ENCODE results near the gene CCDC88C.

Gene CCDC88C

GRCh38 chr14:91395466-91395865, 22.2 kb downstream of the CCDC88C start:
- H3K4me1 ChIP-seq (ENCODE audit: insufficient read depth, low read length), result peaks cover 64% of the 10 kb centered on the region
- H3K9me3 ChIP-seq (ENCODE audit: insufficient read depth, low read depth, low read length), result no peaks in the 10 kb centered on the region
- no peaks in the 10 kb centered on the region for H3K27me3 ChIP-seq (ENCODE audit: insufficient read depth, low read length)
- H3K27ac ChIP-seq (ENCODE audit: low read length), result peak overlapping the region; percentile 12
- peak overlapping the region; percentile 49; the same call in 1 of the 2 replicates for H3K9ac ChIP-seq (ENCODE audit: low read depth, low read length)
- no peaks in the 10 kb centered on the region for H3K36me3 ChIP-seq (ENCODE audit: insufficient read depth, low read depth, low read length)
- H3K4me3 ChIP-seq (ENCODE audit: low read length), result peak overlapping the region; percentile 12; the same call in 1 of the 2 replicates

DNA sequence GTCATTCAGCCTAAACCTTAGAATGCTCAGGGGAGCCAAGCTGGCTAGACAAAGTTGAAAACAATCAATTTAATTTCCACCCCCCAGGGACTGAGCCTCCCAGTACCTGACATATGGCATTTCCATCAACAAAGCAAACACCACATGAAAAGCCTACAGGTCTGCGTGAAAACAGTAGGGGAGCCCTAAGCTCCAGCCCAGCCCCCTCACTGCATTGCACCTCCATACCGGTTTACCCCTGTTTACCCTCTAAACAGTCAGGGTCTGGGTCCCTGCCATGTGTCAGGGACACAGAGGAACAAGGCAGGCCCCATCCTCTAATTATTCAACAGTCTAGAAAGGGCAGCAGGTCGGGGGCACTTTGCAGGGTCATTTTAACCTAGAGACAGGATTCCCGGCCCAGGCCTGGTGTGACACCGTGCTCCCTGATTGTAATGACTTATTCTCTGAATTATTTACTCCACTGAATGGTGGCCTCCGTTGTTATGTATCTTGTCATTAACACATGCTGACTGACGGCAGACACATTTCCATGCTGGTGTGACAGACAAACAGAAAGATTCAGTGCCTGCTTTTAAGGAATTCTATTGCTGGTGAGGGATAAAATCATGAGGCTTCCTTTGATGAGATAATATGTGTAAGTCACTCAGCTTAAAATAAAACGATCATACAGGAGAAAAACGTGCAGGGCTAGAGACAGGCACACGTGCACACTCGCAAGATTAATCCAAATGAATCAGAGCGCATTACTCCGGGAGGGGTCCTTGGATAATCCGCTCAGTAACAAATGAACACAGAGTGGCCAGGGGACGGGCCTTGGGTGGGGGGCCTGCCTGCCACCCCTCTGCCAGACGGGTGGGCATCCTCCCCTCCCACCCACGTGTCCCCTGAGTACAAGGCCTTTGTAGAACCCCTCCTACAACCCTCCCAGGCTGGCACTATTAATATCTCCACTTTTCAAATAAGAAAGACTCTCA, 23.2 kb downstream of the CCDC88C start:
- no peaks in the 10 kb centered on the region for H3K36me3 ChIP-seq (ENCODE audit: insufficient read depth, low read depth, low read length)
- peak overlapping the region; percentile 12 for H3K4me3 ChIP-seq (ENCODE audit: low read length)
- peak overlapping the region; percentile 18 for H3K27ac ChIP-seq (ENCODE audit: low read length)
- no peaks in the 10 kb centered on the region for H3K27me3 ChIP-seq (ENCODE audit: insufficient read depth, low read length)
- H3K9me3 ChIP-seq (ENCODE audit: insufficient read depth, low read depth, low read length), result no peaks in the 10 kb centered on the region
- H3K9ac ChIP-seq (ENCODE audit: low read depth, low read length), result peak overlapping the region; percentile 49; the same call in 1 of the 2 replicates
- peaks cover 57% of the 10 kb centered on the region for H3K4me1 ChIP-seq (ENCODE audit: insufficient read depth, low read length)

DNA sequence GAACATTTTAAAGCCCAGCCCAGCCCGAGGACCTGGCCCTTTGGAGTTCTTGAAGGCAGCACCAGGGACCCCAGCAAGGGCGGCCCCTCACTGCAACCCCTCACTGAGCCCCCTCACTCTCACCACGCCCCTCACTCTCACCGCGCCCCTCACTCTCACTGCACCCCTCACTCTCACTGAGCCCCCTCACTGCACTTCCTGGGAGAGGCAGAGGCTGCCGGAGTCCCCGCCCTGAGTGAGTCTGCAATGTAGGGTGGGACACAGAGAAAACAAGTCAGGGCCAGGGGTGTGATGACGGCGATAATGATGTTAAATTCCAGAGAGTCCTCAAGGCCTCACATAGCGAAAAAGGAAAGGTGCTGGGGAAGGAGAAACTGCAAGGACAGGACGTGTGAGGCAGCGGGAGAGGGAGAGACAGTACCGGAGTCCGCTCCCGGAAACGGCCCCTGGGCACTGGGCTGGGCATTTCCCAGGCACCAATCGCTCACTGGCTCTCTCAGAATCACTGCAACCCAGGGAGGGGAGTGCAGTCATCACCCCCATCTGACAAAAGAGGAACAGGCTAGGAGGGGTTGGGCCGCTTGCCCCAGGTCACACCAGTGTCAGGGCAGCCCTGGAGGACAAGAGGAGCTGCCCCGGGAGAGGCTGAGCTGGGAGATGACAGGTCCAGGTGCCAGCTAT, 24.9 kb downstream of the CCDC88C start:
- Histone ChIP-seq H3K9ac (ENCODE audit: low read depth, low read length) (no peak overlapping the region; the same call in 1 of the 2 replicates), H3K4me3 (ENCODE audit: low read length) (no peak overlapping the region), H3K36me3 (ENCODE audit: insufficient read depth, low read depth, low read length) (no peaks in the 10 kb centered on the region), H3K4me1 (ENCODE audit: insufficient read depth, low read length) (peaks cover 65% of the 10 kb centered on the region), H3K27ac (ENCODE audit: low read length) (no peak overlapping the region), H3K27me3 (ENCODE audit: insufficient read depth, low read length) (no peaks in the 10 kb centered on the region), H3K9me3 (ENCODE audit: insufficient read depth, low read depth, low read length) (no peaks in the 10 kb centered on the region)

GRCh38 chr14:91390165-91390778, 27.3 kb downstream of the CCDC88C start:
- no peaks in the 10 kb centered on the region for H3K9me3 ChIP-seq (ENCODE audit: insufficient read depth, low read depth, low read length)
- H3K36me3 ChIP-seq (ENCODE audit: insufficient read depth, low read depth, low read length), result no peaks in the 10 kb centered on the region
- H3K9ac ChIP-seq (ENCODE audit: low read depth, low read length), result no peak overlapping the region
- no peaks in the 10 kb centered on the region for H3K27me3 ChIP-seq (ENCODE audit: insufficient read depth, low read length)
- H3K4me1 ChIP-seq (ENCODE audit: insufficient read depth, low read length), result peaks cover 48% of the 10 kb centered on the region
- H3K27ac ChIP-seq (ENCODE audit: low read length), result no peak overlapping the region
- H3K4me3 ChIP-seq (ENCODE audit: low read length), result no peak overlapping the region

- no peak overlapping the region for H3K27ac ChIP-seq (ENCODE audit: low read length)
- H3K27me3 ChIP-seq (ENCODE audit: insufficient read depth, low read length), result no peaks in the 10 kb centered on the region
- no peak overlapping the region for H3K9ac ChIP-seq (ENCODE audit: low read depth, low read length)
- H3K4me3 ChIP-seq (ENCODE audit: low read length), result no peak overlapping the region
- H3K9me3 ChIP-seq (ENCODE audit: insufficient read depth, low read depth, low read length), result no peaks in the 10 kb centered on the region
- H3K4me1 ChIP-seq (ENCODE audit: insufficient read depth, low read length), result peaks cover 37% of the 10 kb centered on the region
- H3K36me3 ChIP-seq (ENCODE audit: insufficient read depth, low read depth, low read length), result no peaks in the 10 kb centered on the region
Observed at GRCh38 chr14:91389150-91389549, 28.5 kb downstream of the CCDC88C start.

- H3K4me3 ChIP-seq (ENCODE audit: low read length), result no peak overlapping the region
- H3K27ac ChIP-seq (ENCODE audit: low read length), result no peak overlapping the region
- H3K9me3 ChIP-seq (ENCODE audit: insufficient read depth, low read depth, low read length), result no peaks in the 10 kb centered on the region
- no peak overlapping the region for H3K9ac ChIP-seq (ENCODE audit: low read depth, low read length)
- H3K36me3 ChIP-seq (ENCODE audit: insufficient read depth, low read depth, low read length), result no peaks in the 10 kb centered on the region
- H3K27me3 ChIP-seq (ENCODE audit: insufficient read depth, low read length), result no peaks in the 10 kb centered on the region
- H3K4me1 ChIP-seq (ENCODE audit: insufficient read depth, low read length), result peaks cover 36% of the 10 kb centered on the region
Observed at GRCh38 chr14:91388551-91388975, 29.1 kb downstream of the CCDC88C start.

- no peak overlapping the region for H3K27ac ChIP-seq (ENCODE audit: low read length)
- no peak overlapping the region for H3K4me3 ChIP-seq (ENCODE audit: low read length)
- no peaks in the 10 kb centered on the region for H3K9me3 ChIP-seq (ENCODE audit: insufficient read depth, low read depth, low read length)
- no peak overlapping the region for H3K9ac ChIP-seq (ENCODE audit: low read depth, low read length)
- no peaks in the 10 kb centered on the region for H3K36me3 ChIP-seq (ENCODE audit: insufficient read depth, low read depth, low read length)
- H3K27me3 ChIP-seq (ENCODE audit: insufficient read depth, low read length), result no peaks in the 10 kb centered on the region
- peaks cover 36% of the 10 kb centered on the region for H3K4me1 ChIP-seq (ENCODE audit: insufficient read depth, low read length)
Observed at GRCh38 chr14:91387951-91388381, 29.7 kb downstream of the CCDC88C start.

GRCh38 chr14:91387169-91387835, 30.3 kb downstream of the CCDC88C start:
- Histone ChIP-seq H3K4me1 (ENCODE audit: insufficient read depth, low read length) (peaks cover 31% of the 10 kb centered on the region), H3K9ac (ENCODE audit: low read depth, low read length) (no peak overlapping the region), H3K4me3 (ENCODE audit: low read length) (no peak overlapping the region), H3K27ac (ENCODE audit: low read length) (no peak overlapping the region), H3K9me3 (ENCODE audit: insufficient read depth, low read depth, low read length) (no peaks in the 10 kb centered on the region), H3K36me3 (ENCODE audit: insufficient read depth, low read depth, low read length) (no peaks in the 10 kb centered on the region), H3K27me3 (ENCODE audit: insufficient read depth, low read length) (no peaks in the 10 kb centered on the region)

GRCh38 chr14:91385697-91386096, 31.9 kb downstream of the CCDC88C start:
- H3K9me3 ChIP-seq (ENCODE audit: insufficient read depth, low read depth, low read length), result no peaks in the 10 kb centered on the region
- H3K27me3 ChIP-seq (ENCODE audit: insufficient read depth, low read length), result no peaks in the 10 kb centered on the region
- no peak overlapping the region for H3K4me3 ChIP-seq (ENCODE audit: low read length)
- no peak overlapping the region for H3K9ac ChIP-seq (ENCODE audit: low read depth, low read length)
- H3K4me1 ChIP-seq (ENCODE audit: insufficient read depth, low read length), result peaks cover 27% of the 10 kb centered on the region
- no peak overlapping the region for H3K27ac ChIP-seq (ENCODE audit: low read length)
- H3K36me3 ChIP-seq (ENCODE audit: insufficient read depth, low read depth, low read length), result no peaks in the 10 kb centered on the region

- Histone ChIP-seq H3K4me3 (ENCODE audit: low read length) (no peak overlapping the region), H3K27me3 (ENCODE audit: insufficient read depth, low read length) (no peaks in the 10 kb centered on the region), H3K36me3 (ENCODE audit: insufficient read depth, low read depth, low read length) (no peaks in the 10 kb centered on the region), H3K27ac (ENCODE audit: low read length) (no peak overlapping the region), H3K9ac (ENCODE audit: low read depth, low read length) (no peak overlapping the region), H3K4me1 (ENCODE audit: insufficient read depth, low read length) (peaks cover 27% of the 10 kb centered on the region), H3K9me3 (ENCODE audit: insufficient read depth, low read depth, low read length) (no peaks in the 10 kb centered on the region)
Observed at GRCh38 chr14:91385224-91385623, 32.4 kb downstream of the CCDC88C start.

GRCh38 chr14:91383439-91383838, 34.2 kb downstream of the CCDC88C start:
- H3K27ac ChIP-seq (ENCODE audit: low read length), result no peak overlapping the region
- H3K9ac ChIP-seq (ENCODE audit: low read depth, low read length), result peak overlapping the region; percentile 29
- H3K4me1 ChIP-seq (ENCODE audit: insufficient read depth, low read length), result peaks cover 24% of the 10 kb centered on the region

More at GRCh38 chr14:91383439-91383838, 34.2 kb downstream of the CCDC88C start:
- H3K9me3 ChIP-seq (ENCODE audit: insufficient read depth, low read depth, low read length), result no peaks in the 10 kb centered on the region
- H3K4me3 ChIP-seq (ENCODE audit: low read length), result no peak overlapping the region; the same call in 1 of the 2 replicates
- H3K36me3 ChIP-seq (ENCODE audit: insufficient read depth, low read depth, low read length), result no peaks in the 10 kb centered on the region
- H3K27me3 ChIP-seq (ENCODE audit: insufficient read depth, low read length), result no peaks in the 10 kb centered on the region

Measured in iPS-20b (cell line).